SH-SY5Y (cell line): ENCODE measurements around the gene IRX3.

Experiments used
- GATA2 ChIP-seq: IDR thresholded peaks from 2 replicates; pipeline ENCODE4 v1.6.1; 2011; ENCODE audit warnings: mild to moderate bottlenecking, low read depth, low read length
- GATA3 ChIP-seq: IDR thresholded peaks from 2 replicates; pipeline ENCODE4 v1.6.1; 2011; ENCODE audit warnings: low read depth, mild to moderate bottlenecking, low read length, moderate library complexity

DNA sequence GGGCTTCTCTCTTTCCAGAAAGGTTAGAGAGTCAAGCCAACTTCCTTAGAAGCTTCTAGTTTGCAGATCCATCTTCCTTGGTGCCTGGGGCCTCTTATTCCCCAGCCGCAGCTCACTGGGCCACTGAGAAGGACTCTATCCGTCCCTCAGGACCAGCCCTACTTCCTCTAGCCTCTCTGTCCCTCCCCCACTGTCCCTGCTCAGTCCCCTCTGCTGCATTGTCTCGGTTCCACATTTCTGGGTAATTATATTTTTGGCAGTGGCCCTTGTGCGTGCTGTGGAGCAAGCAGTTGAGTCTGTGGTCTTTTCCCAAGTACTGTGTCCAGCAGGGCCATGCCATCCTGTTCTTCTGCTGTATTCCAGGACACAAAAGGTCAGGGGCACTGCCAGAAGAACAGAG, 17.8 kb downstream of the IRX3 start:
- TF ChIP-seq GATA2 (no peak), GATA3 (no peak)
